GM23248 (cell line): Measurements from ENCODE around the gene OSBP2. TPM values are rescaled to one million over a fixed set of nuclear protein-coding genes. Genes with fewer than 3 reads are reported as not detected.

Experiments
- DNase-seq: peaks from one replicate; pipeline ENCODE4 v3.0.0-alpha.2; 2015
- H2AFZ ChIP-seq: fragments of 200-600 bp; sonication (generic); 2 replicates; pipeline ENCODE4 v1.6.1; 2016; ENCODE audit warnings: antibody characterized with exemption
- H3F3A ChIP-seq: fragments of 200-600 bp; sonication (generic); 2 replicates; pipeline ENCODE4 v1.6.1; 2016; ENCODE audit warnings: mild to moderate bottlenecking, antibody characterized with exemption, mixed run types; ENCODE audit not compliant: insufficient read depth
- H3K27ac ChIP-seq: fragments of 200-600 bp; sonication (generic); 2 replicates; pipeline ENCODE4 v1.5.1; 2016; ENCODE audit warnings: mild to moderate bottlenecking
- H3K27me3 ChIP-seq: fragments of 200-600 bp; sonication (generic); replicated peaks from 2 replicates; pipeline ENCODE4 v1.6.1; 2016; ENCODE audit warnings: mild to moderate bottlenecking; ENCODE audit not compliant: insufficient read depth
- H3K36me3 ChIP-seq: fragments of 200-600 bp; sonication (generic); 2 replicates; pipeline ENCODE4 v1.6.1; 2016; ENCODE audit warnings: low read depth, mild to moderate bottlenecking
- H3K4me1 ChIP-seq: fragments of 200-600 bp; sonication (generic); 2 replicates; pipeline ENCODE4 v1.6.1; 2016; ENCODE audit warnings: mild to moderate bottlenecking; ENCODE audit not compliant: insufficient read depth
- H3K4me2 ChIP-seq: fragments of 200-600 bp; sonication (generic); one replicate; pipeline ENCODE4 v1.6.1; 2016; ENCODE audit warnings: mild to moderate bottlenecking; ENCODE audit not compliant: unreplicated experiment
- H3K4me3 ChIP-seq: fragments of 200-600 bp; sonication (generic); 2 replicates; pipeline ENCODE4 v1.5.1; 2016; ENCODE audit warnings: mild to moderate bottlenecking
- H3K79me2 ChIP-seq: fragments of 200-600 bp; sonication (generic); 2 replicates; pipeline ENCODE4 v1.6.1; 2016; ENCODE audit warnings: mild to moderate bottlenecking; ENCODE audit not compliant: insufficient read depth
- H3K9ac ChIP-seq: fragments of 200-600 bp; sonication (generic); 2 replicates; pipeline ENCODE4 v1.6.1; 2016; ENCODE audit warnings: mild to moderate bottlenecking
- H3K9me2 ChIP-seq: fragments of 200-600 bp; sonication (generic); 2 replicates; pipeline ENCODE4 v1.6.1; 2016; ENCODE audit warnings: mixed run types, mild to moderate bottlenecking, moderate library complexity; ENCODE audit not compliant: insufficient read depth
- H3K9me3 ChIP-seq: fragments of 200-600 bp; sonication (generic); one replicate; pipeline ENCODE4 v1.6.1; 2017; ENCODE audit warnings: low read depth
- H4K20me1 ChIP-seq: fragments of 200-600 bp; sonication (generic); 2 replicates; pipeline ENCODE4 v1.6.0; 2016; ENCODE audit not compliant: insufficient read depth
- EZH2 ChIP-seq: fragments of 200-600 bp; sonication (generic); IDR thresholded peaks from 2 replicates; pipeline ENCODE4 v1.6.1; 2018; ENCODE audit warnings: antibody characterized with exemption, mild to moderate bottlenecking; ENCODE audit not compliant: insufficient read depth, poor library complexity, severe bottlenecking
- EZH2phosphoT487 ChIP-seq: fragments of 200-600 bp; sonication (generic); IDR thresholded peaks from 2 replicates; pipeline ENCODE4 v1.6.1; 2018; ENCODE audit warnings: antibody characterized with exemption, moderate library complexity, mild to moderate bottlenecking, low read depth; ENCODE audit not compliant: insufficient read depth
- WGBS, 2 experiments: methylation state at CpG; one replicate each; pipeline ENCODE4 v1.1.6; 2015 to 2017; ENCODE audit warnings: low lambda C conversion rate in 2 of 2, low coverage in 1 of 2; ENCODE audit errors: missing lambda C conversion rate in 2 of 2; 5-methylcytosine and 5-hydroxymethylcytosine counted together
- in situ Hi-C: fragments of 300-500 bp; cut with MboI; formaldehyde crosslinking; loops from 2 replicates; pipeline ENCODE4 v1.15.0; 2020
- polyA plus RNA-seq: library from polyadenylated mRNA; unstranded; fragments of >200 nt; fragmentation: Nextera tagmentation; extraction: Ambion mirVana; gene quantifications from 2 replicates; pipeline ENCODE4 v1.2.1, GENCODE V29; 2016
- total RNA-seq: library from RNA; depleted of rRNA; stranded (reverse); fragments of >200 nt; shearing (Covaris generic); gene quantifications from 2 replicates; pipeline ENCODE4 v1.2.3, GENCODE V29; 2014

The OSBP2 gene
- total and polyA plus RNA-seq, 2 experiments from 2014 or later: 1.1 to 1.3 TPM

GRCh38 chr22:30943368-30943767 is 248.7 kb downstream of the OSBP2 start:
- no peaks in the 10 kb centered on the region for H3K27me3 ChIP-seq
- no peak overlapping the region for H3K4me3 ChIP-seq
- peaks cover 74% of the 10 kb centered on the region; the same call in 1 of the 2 replicates for H3K36me3 ChIP-seq
- H3K4me2 ChIP-seq: no peak overlapping the region
- no peaks in the 10 kb centered on the region for H3K4me1 ChIP-seq
- no peaks in the 10 kb centered on the region for H3F3A ChIP-seq
- TF ChIP-seq EZH2phosphoT487 (no peak), EZH2 (no peak)
- H3K9me2 ChIP-seq: no peaks in the 10 kb centered on the region
- no peaks in the 10 kb centered on the region for H4K20me1 ChIP-seq
- no peak for DNase-seq
- H2AFZ ChIP-seq: no peak overlapping the region
- in situ Hi-C loops: no loop called here
- no peaks in the 10 kb centered on the region for H3K9me3 ChIP-seq
- 95 to 100% methylated on average over 3 of the region's 3 CpGs for WGBS, 2 experiments
- no peak overlapping the region for H3K27ac ChIP-seq
- no peak overlapping the region for H3K9ac ChIP-seq
- H3K79me2 ChIP-seq: no peaks in the 10 kb centered on the region

- Histone ChIP-seq H3K27me3 (no peaks in the 10 kb centered on the region), H3K4me1 (no peaks in the 10 kb centered on the region), H4K20me1 (no peaks in the 10 kb centered on the region), H3K79me2 (no peaks in the 10 kb centered on the region), H3F3A (no peaks in the 10 kb centered on the region), H3K9me2 (no peaks in the 10 kb centered on the region), H3K9ac (no peak overlapping the region), H3K9me3 (no peaks in the 10 kb centered on the region), H3K36me3 (peaks cover 76% of the 10 kb centered on the region; the same call in 1 of the 2 replicates), H3K27ac (no peak overlapping the region), H3K4me2 (no peak overlapping the region), H3K4me3 (no peak overlapping the region), H2AFZ (no peak overlapping the region)
- in situ Hi-C loops: no loop called here
- TF ChIP-seq EZH2 (no peak), EZH2phosphoT487 (no peak)
- DNase-seq: no peak
- WGBS, 2 experiments: 94 to 99% methylated on average over 4 of the region's 4 CpGs
Measured at GRCh38 chr22:30944986-30945385, 250.3 kb downstream of the OSBP2 start.

GRCh38 chr22:30945653-30946052 is 251.0 kb downstream of the OSBP2 start:
- WGBS, 2 experiments: 98 to 100% methylated on average over 2 of the region's 2 CpGs
- Histone ChIP-seq H3K27me3 (no peaks in the 10 kb centered on the region), H3K4me2 (no peak overlapping the region), H3K27ac (no peak overlapping the region), H2AFZ (no peak overlapping the region), H3K9me2 (no peaks in the 10 kb centered on the region), H3K9ac (no peak overlapping the region), H4K20me1 (no peaks in the 10 kb centered on the region), H3K9me3 (no peaks in the 10 kb centered on the region), H3K36me3 (peaks cover 76% of the 10 kb centered on the region; the same call in 1 of the 2 replicates), H3K4me3 (no peak overlapping the region), H3K4me1 (no peaks in the 10 kb centered on the region), H3K79me2 (no peaks in the 10 kb centered on the region), H3F3A (no peaks in the 10 kb centered on the region)
- in situ Hi-C loops: no loop called here
- TF ChIP-seq EZH2phosphoT487 (no peak), EZH2 (no peak)
- no peak for DNase-seq

GRCh38 chr22:30946354-30946753 is 251.7 kb downstream of the OSBP2 start:
- Histone ChIP-seq H3K4me3 (no peak overlapping the region), H4K20me1 (no peaks in the 10 kb centered on the region), H3K27ac (no peak overlapping the region), H3K9me2 (no peaks in the 10 kb centered on the region), H3K4me1 (no peaks in the 10 kb centered on the region), H3K36me3 (peaks cover 76% of the 10 kb centered on the region; the same call in 1 of the 2 replicates), H3K9ac (no peak overlapping the region), H3K27me3 (no peaks in the 10 kb centered on the region), H3K9me3 (no peaks in the 10 kb centered on the region), H3K4me2 (no peak overlapping the region), H2AFZ (no peak overlapping the region), H3F3A (no peaks in the 10 kb centered on the region), H3K79me2 (no peaks in the 10 kb centered on the region)
- 83 to 85% methylated on average over 7 of the region's 7 CpGs for WGBS, 2 experiments
- no peak for DNase-seq
- TF ChIP-seq EZH2 (no peak), EZH2phosphoT487 (no peak)
- in situ Hi-C loops: no loop called here
